AG09319 (cell line): Measurements from ENCODE around the gene PCDH15.

Experiments
- DNase-seq: peaks from one replicate; pipeline ENCODE4 v3.0.0-alpha.2; 2010; ENCODE audit warnings: low read depth; ENCODE audit errors: extremely low read depth
- CTCF ChIP-seq: IDR thresholded peaks from 2 replicates; pipeline ENCODE4 v1.5.1; 2011; ENCODE audit warnings: low read depth, mild to moderate bottlenecking, inconsistent platforms, low read length, moderate library complexity

PCDH15 gene

GRCh38 chr10:54282012-54282411 lies 519.0 kb downstream of the PCDH15 start:
- no peak for TF ChIP-seq CTCF

GRCh38 chr10:54266395-54266794 lies 534.6 kb downstream of the PCDH15 start:
- TF ChIP-seq CTCF, result no peak
- DNase-seq, result no peak

More at GRCh38 chr10:54282012-54282411, 519.0 kb downstream of the PCDH15 start:
- DNase-seq, result no peak

GRCh38 chr10:54262726-54263125 lies 538.3 kb downstream of the PCDH15 start:
- no peak for TF ChIP-seq CTCF

GRCh38 chr10:54259104-54259503 lies 541.9 kb downstream of the PCDH15 start:
- TF ChIP-seq CTCF, result no peak
- no peak for DNase-seq

More at GRCh38 chr10:54262726-54263125, 538.3 kb downstream of the PCDH15 start:
- no peak for DNase-seq

- DNase-seq, result no peak
- no peak for TF ChIP-seq CTCF
Measured at GRCh38 chr10:54234832-54235231, 566.2 kb downstream of the PCDH15 start.

GRCh38 chr10:54203401-54203800 lies 597.6 kb downstream of the PCDH15 start:
- DNase-seq, result no peak
- TF ChIP-seq CTCF, result no peak

GRCh38 chr10:54198051-54198450 lies 603.0 kb downstream of the PCDH15 start:
- no peak for TF ChIP-seq CTCF
- DNase-seq, result no peak
